K562 (cell line): ENCODE results near the gene KAZN. TPM values are rescaled to one million over a fixed set of nuclear protein-coding genes. Genes with fewer than 3 reads are reported as not detected.

ENCODE experiments used
- ATAC-seq: fragments of 200-7000 bp; cut with Tn5 transposase; 3 replicates; pipeline ENCODE4 v1.9.1; 2020; ENCODE audit warnings: moderate library complexity
- BruUV-seq: library from RNA; stranded (reverse); fragments of 400-500 nt; replicated peaks from 2 replicates; lab custom pipeline; 2021; lab: Mats Ljungman, UMichigan
- CTCF ChIA-PET: fragments of 300-600 bp; formaldehyde crosslinking; extraction: SDS; loops from one replicate; lab custom pipeline; 2021; ENCODE audit warnings: low intra/inter-chr PET ratio; lab: Yijun Ruan, JAX
- POLR2A ChIA-PET: fragments of 300-600, 350-650 bp; sonication (Branson Sonifier 250); formaldehyde crosslinking; extraction: SDS; loops from one replicate; lab custom pipeline; 2021; ENCODE audit warnings: antibody characterized with exemption, inconsistent platforms; lab: Yijun Ruan, JAX
- DNase-seq, 4 experiments: peaks; one replicate each; pipeline versions ENCODE4 v3.0.0 to v3.0.0-alpha.2; 2011 to 2018; ENCODE audit warnings: low spot score in 3 of 4, mixed read lengths in 3 of 4; ENCODE audit errors: extremely low read depth in 1 of 4
- FAIRE-seq: peaks from 2 replicates; lab custom pipeline; 2011; peaks lifted over from hg19 to GRCh38; lab: Jason Lieb, UNC
- H2AFZ ChIP-seq: 2 replicates; pipeline ENCODE4 v1.6.0; 2011; ENCODE audit warnings: low read depth, low read length, control low read depth, inconsistent platforms
- H3K27ac ChIP-seq: fragments of 200-600 bp; 3 replicates; pipeline ENCODE4 v1.8.0; 2011; ENCODE audit warnings: low read depth, mild to moderate bottlenecking, control low read depth, inconsistent platforms, low read length, moderate library complexity, mixed read lengths; ENCODE audit errors: extremely low read depth
- H3K27me3 ChIP-seq, 2 experiments: fragments of 300-600 bp in 1 of 2; 2 replicates in 1 of 2; 3 replicates in 1 of 2; pipeline versions ENCODE4 v1.6.0 to v1.8.0; 2011; ENCODE audit warnings: inconsistent platforms in 2 of 2, low read length in 2 of 2, mild to moderate bottlenecking in 1 of 2, mixed read lengths in 1 of 2, moderate library complexity in 1 of 2; ENCODE audit not compliant: control insufficient read depth in 2 of 2, insufficient read depth in 2 of 2
- H3K36me3 ChIP-seq: fragments of 300-600 bp; 3 replicates; pipeline ENCODE4 v1.8.0; 2011; ENCODE audit warnings: mild to moderate bottlenecking, low read length, inconsistent platforms; ENCODE audit not compliant: control insufficient read depth, insufficient read depth
- H3K4me1 ChIP-seq, 2 experiments: fragments of 200-600 bp in 1 of 2; replicated peaks in 1 of 2; 2 replicates in 1 of 2; 3 replicates in 1 of 2; pipeline versions ENCODE4 v1.5.1 to v1.8.0; 2011; ENCODE audit warnings: inconsistent platforms in 2 of 2, low read length in 2 of 2, mild to moderate bottlenecking in 1 of 2, mixed read lengths in 1 of 2, moderate library complexity in 1 of 2; ENCODE audit not compliant: control insufficient read depth in 2 of 2, insufficient read depth in 2 of 2
- H3K4me2 ChIP-seq: 2 replicates; pipeline ENCODE4 v1.6.1; 2011; ENCODE audit warnings: low read length, control low read depth, inconsistent platforms, mixed read lengths; ENCODE audit not compliant: insufficient read depth
- H3K4me3 ChIP-seq: fragments of 200-600 bp; sonication (generic), shearing (Covaris generic); 2 replicates; pipeline ENCODE4 v1.5.1; 2016; ENCODE audit warnings: control low read depth, inconsistent platforms
- H3K79me2 ChIP-seq: fragments of 200-600 bp; 3 replicates; pipeline ENCODE4 v1.8.0; 2011; ENCODE audit warnings: low read length, inconsistent platforms; ENCODE audit not compliant: control insufficient read depth, insufficient read depth
- H3K9ac ChIP-seq, 2 experiments: 2 replicates each; pipeline versions ENCODE4 v1.6.0 to v1.6.1; 2011; ENCODE audit warnings: low read depth in 2 of 2, low read length in 2 of 2, control low read depth in 1 of 2, inconsistent platforms in 1 of 2, mild to moderate bottlenecking in 1 of 2, mixed read lengths in 1 of 2; ENCODE audit not compliant: insufficient read depth in 1 of 2
- H3K9me1 ChIP-seq: one replicate; pipeline ENCODE4 v1.6.0; 2011; ENCODE audit warnings: inconsistent platforms, mild to moderate bottlenecking, low read length, moderate library complexity; ENCODE audit not compliant: control insufficient read depth, insufficient read depth
- H3K9me3 ChIP-seq: replicated peaks from 2 replicates; pipeline ENCODE4 v1.5.1; 2011; ENCODE audit warnings: low read depth, low read length, inconsistent platforms; ENCODE audit not compliant: control insufficient read depth, insufficient read depth
- H4K20me1 ChIP-seq: replicated peaks from 2 replicates; pipeline ENCODE4 v1.6.1; 2011; ENCODE audit warnings: low read length, inconsistent platforms, mixed read lengths; ENCODE audit not compliant: control insufficient read depth, insufficient read depth
- HDAC6 ChIP-seq: IDR thresholded peaks from 2 replicates; pipeline ENCODE4 v1.6.1; 2012; ENCODE audit warnings: low read depth, mild to moderate bottlenecking, control low read depth, inconsistent platforms, low read length, moderate library complexity
- MGA ChIP-seq: fragments of 450-650 bp; IDR thresholded peaks from 2 replicates; pipeline ENCODE4 v1.6.1; 2016; ENCODE audit warnings: mild to moderate bottlenecking, moderate library complexity
- USF1 ChIP-seq: sonication (generic); formaldehyde crosslinking; IDR thresholded peaks from 2 replicates; pipeline ENCODE4 v1.9.0; 2022; ENCODE audit warnings: mild to moderate bottlenecking, missing genetic modification reagents
- ZBTB43 ChIP-seq: sonication (generic); formaldehyde crosslinking; IDR thresholded peaks from 2 replicates; pipeline ENCODE4 v1.8.0; 2023; ENCODE audit warnings: mild to moderate bottlenecking, missing genetic modification reagents
- ZNF24 ChIP-seq: fragments of 450-650 bp; IDR thresholded peaks from 2 replicates; pipeline ENCODE4 v1.6.1; 2016
- ZNF347 ChIP-seq: fragments of 450-650 bp; formaldehyde crosslinking; IDR thresholded peaks from 2 replicates; pipeline ENCODE4 v1.4.0; 2020; ENCODE audit warnings: low read depth, mild to moderate bottlenecking, moderate library complexity
- WGBS: fragments of 100-300 bp; shearing (Covaris generic); methylation state at CpG from one replicate; pipeline ENCODE4 v1.1.6; 2016; ENCODE audit warnings: low coverage, mixed read lengths; ENCODE audit not compliant: insufficient coverage; ENCODE audit errors: missing lambda C conversion rate; 5-methylcytosine and 5-hydroxymethylcytosine counted together
- in situ Hi-C: fragments of 300-500 bp; cut with MboI; formaldehyde crosslinking; loops from 4 replicates; pipeline ENCODE4 v1.15.0; 2018; ENCODE audit warnings: inconsistent platforms, mixed read lengths
- intact Hi-C: fragments of 100-400 bp; cut with micrococcal nuclease; formaldehyde crosslinking; loops from 2 replicates; pipeline ENCODE4 v1.14.2; 2022
- polyA plus RNA-seq, 8 experiments: library from polyadenylated mRNA; depleted of rRNA in 4 of 8; stranded (reverse) in 5 of 8; unstranded in 3 of 8; fragments of >200 nt; fragmentation: Nextera tagmentation in 2 of 8; fragmentation: Illumina TruSeq in 1 of 8; extraction: Ambion mirVana in 2 of 8; extraction: Trizol in 1 of 8; gene quantifications; 2 replicates each; pipeline versions ENCODE4 v1.2.1 to v1.2.3, GENCODE V29; 2011 to 2014; ENCODE audit warnings: inconsistent platforms in 1 of 8, missing spikeins in 1 of 8
- total RNA-seq, 7 experiments: library from RNA; depleted of rRNA in 6 of 7; stranded (reverse); fragments of >200 nt in 6 of 7; fragmentation: Illumina TruSeq in 2 of 7; extraction: Trizol in 2 of 7; gene quantifications; 2 replicates each; pipeline versions ENCODE4 v1.2.1 to v1.2.3, GENCODE V29; 2011 to 2021; ENCODE audit warnings: low replicate concordance in 1 of 7

KAZN gene
- total and polyA plus RNA-seq, 9 of the 15 experiments (the other 6 are each of a cell fraction or from before 2014, with no cell fraction given), result 2.1 to 21.6 (median 5.4) TPM

GRCh38 chr1:14599183-14599791, 802 bp downstream of the KAZN start:
- Histone ChIP-seq H3K9me3 (no peaks in the 10 kb centered on the region), H3K27ac (no peak overlapping the region), H3K4me3 (peak overlapping the region; percentile 23), H3K4me1 (peaks cover under 1 to 19% of the 10 kb centered on the region in 2 experiments; a peak in 2 of 5 replicates), H2AFZ (no peak overlapping the region), H3K9me1 (no peaks in the 10 kb centered on the region), H3K4me2 (peak overlapping the region; percentile 20; the same call in 1 of the 2 replicates), H4K20me1 (no peaks in the 10 kb centered on the region), H3K36me3 (no peaks in the 10 kb centered on the region), H3K79me2 (no peaks in the 10 kb centered on the region), H3K9ac (peak overlapping the region in 1 of 2 experiments; percentile 8; a peak in 1 of 4 replicates), H3K27me3 (peaks cover 24 to 51% of the 10 kb centered on the region in 2 experiments)
- ChIA-PET POLR2A (interaction anchor here (1.0 to 1.2 kb wide), 2 partner anchors 9 to 21 kb away, joined by 4 to 5 read pairs; no protein-coding TSS in a partner anchor), CTCF (interaction anchor here (0.6 kb wide), 1 partner anchor 481 kb away, joined by 3 read pairs; no protein-coding TSS in a partner anchor)
- peak in 2 of 4 experiments; percentile 15 to 36 for DNase-seq
- ATAC-seq, result peak; percentile 28; the same call in 2 of the 3 replicates
- no peak for FAIRE-seq
- in situ Hi-C loops (no loop called here), intact Hi-C loops (no loop called here)
- 5% methylated on average over 24 of the region's 43 CpGs for WGBS
- BruUV-seq, result no TSS peak
- TF ChIP-seq MGA, result no peak
- 0 out of 2 replicates have a peak, but pooled peaks have one; percentile 11 for TF ChIP-seq USF1
- TF ChIP-seq ZNF347, result no peak
- no peak for TF ChIP-seq HDAC6
- no peak for TF ChIP-seq ZBTB43 (CRISPR knock-in tag)
- TF ChIP-seq ZNF24, result no peak
